Activated CD8-positive, alpha-beta memory T cell treated with anti-CD3 and anti-CD28 coated beads for 36 hours (primary cell): ENCODE data around the gene AGBL5. TPM values are rescaled to one million over a fixed set of nuclear protein-coding genes. Genes with fewer than 3 reads are reported as not detected.
"Not testable (repeated sequence)": the region's sequence is repeated elsewhere in the genome, so short reads cannot be mapped to it uniquely, and the experiment has no call there.

Experiments
- CTCF ChIA-PET: fragments of 350-600 bp; sonication (Branson Sonifier 250); formaldehyde crosslinking; loops from one replicate; lab custom pipeline; 2021; ENCODE audit warnings: antibody characterized with exemption; lab: Charles Lee
- POLR2A ChIA-PET: fragments of 350-600 bp; sonication (Branson Sonifier 250); formaldehyde crosslinking; loops from one replicate; lab custom pipeline; 2021; ENCODE audit warnings: antibody characterized with exemption; lab: Charles Lee
- total RNA-seq, 2 experiments: library from RNA; stranded (reverse); gene quantifications; one replicate each; pipeline ENCODE4 v1.2.3, GENCODE V29; 2021

AGBL5 gene
- total RNA-seq, 2 experiments from 2014 or later: 15.1 to 15.8 TPM

GRCh38 chr2:27093430-27094352, 42.2 kb downstream of the AGBL5 start:
- ChIA-PET POLR2A (no interaction called here), CTCF (interaction anchor here (0.7 to 1.7 kb wide), 2 partner anchors 132 to 134 kb away, joined by 3 to 5 read pairs; no protein-coding TSS in a partner anchor)

GRCh38 chr2:27094353-27094984, 43.0 kb downstream of the AGBL5 start:
- ChIA-PET POLR2A (interaction anchor here (0.5 kb wide), 1 partner anchor 1037 kb away, joined by 3 read pairs; no protein-coding TSS in a partner anchor), CTCF (interaction anchor here (0.7 to 1.7 kb wide), 2 partner anchors 133 to 135 kb away, joined by 3 to 5 read pairs; no protein-coding TSS in a partner anchor)

- CTCF ChIA-PET: interaction anchor here (1.5 kb wide), 1 partner anchor 11 kb away, joined by 4 read pairs; no protein-coding TSS in a partner anchor
- POLR2A ChIA-PET: interaction anchor here (1.1 kb wide), 1 partner anchor 9 kb away, joined by 3 read pairs; the partner anchor contains the start of gene KHK
These were observed 43.9 kb downstream of the AGBL5 start for GRCh38 chr2:27095427-27095744.

GRCh38 chr2:27095745-27096651, 44.5 kb downstream of the AGBL5 start:
- CTCF ChIA-PET: interaction anchor here (0.7 to 1.5 kb wide), 4 partner anchors 10 to 184 kb away, joined by 3 to 4 read pairs (median 3); no protein-coding TSS in a partner anchor
- POLR2A ChIA-PET: interaction anchor here (1.1 kb wide), 1 partner anchor 9 kb away, joined by 3 read pairs; the partner anchor contains the start of gene KHK

- ChIA-PET CTCF (interaction anchor here (0.7 to 1.8 kb wide), 5 partner anchors 8 to 183 kb away, joined by 3 to 6 read pairs (median 4); no protein-coding TSS in a partner anchor), POLR2A (interaction anchor here (0.5 kb wide), 1 partner anchor 63 kb away, joined by 3 read pairs; no protein-coding TSS in a partner anchor)
These were observed 45.4 kb downstream of the AGBL5 start for GRCh38 chr2:27096748-27097297.

GRCh38 chr2:27097341-27097740, 45.9 kb downstream of the AGBL5 start:
- POLR2A ChIA-PET: interaction anchor here (0.5 kb wide), 1 partner anchor 62 kb away, joined by 3 read pairs; no protein-coding TSS in a partner anchor
- CTCF ChIA-PET: interaction anchor here (1.2 to 2.1 kb wide), 6 partner anchors 9 to 182 kb away, joined by 3 to 6 read pairs (median 4); no protein-coding TSS in a partner anchor

- POLR2A ChIA-PET: no interaction called here
- CTCF ChIA-PET: interaction anchor here (2.1 to 2.4 kb wide), 3 partner anchors 166 to 184 kb away, joined by 4 to 13 read pairs (median 6); partner anchors contain the start of gene TRIM54
These were observed 48.0 kb downstream of the AGBL5 start for GRCh38 chr2:27099334-27099955.

- POLR2A ChIA-PET: no interaction called here
- CTCF ChIA-PET: interaction anchor here (2.1 to 2.4 kb wide), 2 partner anchors 180 to 183 kb away, joined by 6 to 13 read pairs; partner anchors contain the start of gene TRIM54
These were observed 48.6 kb downstream of the AGBL5 start for GRCh38 chr2:27100036-27100435.

- CTCF ChIA-PET: interaction anchor here (0.9 to 1.2 kb wide), 3 partner anchors 64 to 201 kb away, joined by 3 to 5 read pairs (median 3); no protein-coding TSS in a partner anchor
These were observed 50.9 kb downstream of the AGBL5 start for GRCh38 chr2:27102329-27102728.

GRCh38 chr2:27105981-27106380, 54.5 kb downstream of the AGBL5 start:
- POLR2A ChIA-PET: no interaction called here

More at GRCh38 chr2:27102329-27102728, 50.9 kb downstream of the AGBL5 start:
- POLR2A ChIA-PET: no interaction called here

GRCh38 chr2:27108221-27108620, 56.8 kb downstream of the AGBL5 start:
- ChIA-PET POLR2A (interaction anchor here (0.7 kb wide), 1 partner anchor 63 kb away, joined by 4 read pairs; no protein-coding TSS in a partner anchor), CTCF (interaction anchor here (0.7 kb wide), 1 partner anchor 125 kb away, joined by 3 read pairs; no protein-coding TSS in a partner anchor)

More at GRCh38 chr2:27105981-27106380, 54.5 kb downstream of the AGBL5 start:
- CTCF ChIA-PET: interaction anchor here (1.0 to 1.5 kb wide), 2 partner anchors 10 to 150 kb away, joined by 3 to 4 read pairs; no protein-coding TSS in a partner anchor

GRCh38 chr2:27109083-27109482, 57.6 kb downstream of the AGBL5 start:
- POLR2A ChIA-PET: interaction anchor here (0.7 kb wide), 1 partner anchor 62 kb away, joined by 4 read pairs; no protein-coding TSS in a partner anchor
- CTCF ChIA-PET: interaction anchor here (0.7 kb wide), 1 partner anchor 171 kb away, joined by 3 read pairs; no protein-coding TSS in a partner anchor

- POLR2A ChIA-PET: not testable (repeated sequence)
- CTCF ChIA-PET: interaction anchor here (0.8 kb wide), 1 partner anchor 12 kb away, joined by 3 read pairs; no protein-coding TSS in a partner anchor
These were observed 59.3 kb downstream of the AGBL5 start for GRCh38 chr2:27110603-27111352.

- CTCF ChIA-PET: interaction anchor here (0.8 kb wide), 1 partner anchor 11 kb away, joined by 3 read pairs; no protein-coding TSS in a partner anchor
- POLR2A ChIA-PET: not testable (repeated sequence)
These were observed 60.1 kb downstream of the AGBL5 start for GRCh38 chr2:27111392-27112078.

GRCh38 chr2:27115519-27115918, 64.1 kb downstream of the AGBL5 start:
- CTCF ChIA-PET: interaction anchor here (1.6 kb wide), 1 partner anchor 9 kb away, joined by 4 read pairs; no protein-coding TSS in a partner anchor
- POLR2A ChIA-PET: interaction anchor here (0.6 kb wide), 1 partner anchor 170 kb away, joined by 3 read pairs; no protein-coding TSS in a partner anchor
